Lower leg skin (tissue), 3 donors: Measurements from ENCODE around the gene CRHR2.

ENCODE experiments used
- POLR2A ChIP-seq, 2 donors: fragments of 450-650 bp; IDR thresholded peaks; one replicate each; pipeline ENCODE4 v1.6.1; 2016 to 2017; ENCODE audit warnings: antibody characterized with exemption in 2 of 2, mild to moderate bottlenecking in 1 of 2, moderate library complexity in 1 of 2
- TF ChIP-seq, protein P1 (sequence below), 3 donors: fragments of 450-650 bp; IDR thresholded peaks; one replicate each; pipeline ENCODE4 v1.5.1; 2016; ENCODE audit warnings: antibody characterized with exemption in 3 of 3, mild to moderate bottlenecking in 3 of 3, moderate library complexity in 2 of 3

DNA sequence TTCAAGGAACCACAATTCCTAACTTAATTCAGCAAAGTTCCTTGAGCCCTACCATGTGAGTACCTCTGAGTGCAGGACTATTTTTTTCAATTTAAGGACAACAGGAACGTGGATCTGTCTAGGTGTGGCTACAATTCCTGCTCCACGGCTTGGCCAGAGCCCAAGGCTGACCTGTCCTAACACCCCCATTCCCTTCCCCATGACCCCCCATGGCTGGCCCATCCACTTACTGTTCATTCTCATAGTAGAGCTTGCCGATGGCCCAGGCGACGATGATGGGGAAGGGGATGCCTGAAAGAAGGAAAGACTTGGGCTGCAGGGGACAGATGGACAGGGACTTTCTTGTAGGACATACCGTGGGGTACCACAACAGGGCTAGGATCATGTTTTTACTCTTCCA is 20.3 kb downstream of the CRHR2 start:
- TF ChIP-seq, protein P1, sequence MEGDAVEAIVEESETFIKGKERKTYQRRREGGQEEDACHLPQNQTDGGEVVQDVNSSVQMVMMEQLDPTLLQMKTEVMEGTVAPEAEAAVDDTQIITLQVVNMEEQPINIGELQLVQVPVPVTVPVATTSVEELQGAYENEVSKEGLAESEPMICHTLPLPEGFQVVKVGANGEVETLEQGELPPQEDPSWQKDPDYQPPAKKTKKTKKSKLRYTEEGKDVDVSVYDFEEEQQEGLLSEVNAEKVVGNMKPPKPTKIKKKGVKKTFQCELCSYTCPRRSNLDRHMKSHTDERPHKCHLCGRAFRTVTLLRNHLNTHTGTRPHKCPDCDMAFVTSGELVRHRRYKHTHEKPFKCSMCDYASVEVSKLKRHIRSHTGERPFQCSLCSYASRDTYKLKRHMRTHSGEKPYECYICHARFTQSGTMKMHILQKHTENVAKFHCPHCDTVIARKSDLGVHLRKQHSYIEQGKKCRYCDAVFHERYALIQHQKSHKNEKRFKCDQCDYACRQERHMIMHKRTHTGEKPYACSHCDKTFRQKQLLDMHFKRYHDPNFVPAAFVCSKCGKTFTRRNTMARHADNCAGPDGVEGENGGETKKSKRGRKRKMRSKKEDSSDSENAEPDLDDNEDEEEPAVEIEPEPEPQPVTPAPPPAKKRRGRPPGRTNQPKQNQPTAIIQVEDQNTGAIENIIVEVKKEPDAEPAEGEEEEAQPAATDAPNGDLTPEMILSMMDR (IDR thresholded peaks at IDR 0.05): no peak
- TF ChIP-seq POLR2A (IDR thresholded peaks at IDR 0.05): no peak
